Prostate gland (tissue), 2 donors: ENCODE results near the gene AKNAD1.

ENCODE experiments used
- CTCF ChIP-seq, 4 experiments: fragments of 200-600 bp in 2 of 4; fragments of 450-650 bp in 2 of 4; sonication (generic) in 2 of 4; IDR thresholded peaks; 1 replicate in 3 of 4; 2 replicates in 1 of 4; pipeline ENCODE4 v1.5.1; 2016 to 2019; ENCODE audit warnings: antibody characterized with exemption in 4 of 4, mild to moderate bottlenecking in 2 of 4, moderate library complexity in 2 of 4
- POLR2AphosphoS5 ChIP-seq: sonication (generic); formaldehyde crosslinking; IDR thresholded peaks from one replicate; pipeline ENCODE4 v1.6.1; 2017; ENCODE audit warnings: antibody characterized with exemption

- peak; percentile 74 to 87 (median 80) for TF ChIP-seq CTCF (IDR thresholded peaks at IDR 0.05)
- TF ChIP-seq POLR2AphosphoS5, result peak; percentile 20
These were observed 28.6 kb downstream of the AKNAD1 start for GRCh38 chr1:108828074-108828961.
